Measurements from ENCODE around the gene CCDC86.
"Not testable (repeated sequence)": the region's sequence is repeated elsewhere in the genome, so short reads cannot be mapped to it uniquely, and the experiment has no call there.

Gene CCDC86, protein sequence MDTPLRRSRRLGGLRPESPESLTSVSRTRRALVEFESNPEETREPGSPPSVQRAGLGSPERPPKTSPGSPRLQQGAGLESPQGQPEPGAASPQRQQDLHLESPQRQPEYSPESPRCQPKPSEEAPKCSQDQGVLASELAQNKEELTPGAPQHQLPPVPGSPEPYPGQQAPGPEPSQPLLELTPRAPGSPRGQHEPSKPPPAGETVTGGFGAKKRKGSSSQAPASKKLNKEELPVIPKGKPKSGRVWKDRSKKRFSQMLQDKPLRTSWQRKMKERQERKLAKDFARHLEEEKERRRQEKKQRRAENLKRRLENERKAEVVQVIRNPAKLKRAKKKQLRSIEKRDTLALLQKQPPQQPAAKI

GRCh38 chr11:60841797-60842667 is at the start of gene CCDC86:
CCDC86 (plus strand) TSS chr11:60842113; CDS start chr11:60842125, 12 bp downstream.
- DNase-seq = peak; percentile 92

DNA sequence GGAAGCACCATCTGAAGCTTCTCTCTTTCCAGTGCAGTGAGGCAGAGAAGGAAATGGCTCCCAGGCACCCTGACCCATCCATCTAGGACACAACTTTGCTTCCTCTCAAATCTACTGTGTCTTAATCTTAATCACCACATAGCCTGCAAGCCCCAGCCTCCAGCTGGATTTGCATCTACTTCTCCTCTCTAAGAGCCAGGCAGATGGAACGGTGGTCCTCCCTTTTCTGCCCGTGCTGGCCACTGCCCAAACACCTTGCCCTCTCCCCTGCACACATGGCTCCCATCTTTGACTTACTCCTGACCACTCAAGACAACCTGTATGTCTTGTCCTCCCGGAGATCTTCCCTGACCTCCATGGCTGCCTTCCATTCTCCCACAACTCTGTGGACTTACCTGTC is 49.4 kb upstream of the CCDC86 start:
- DNase-seq = no peak

DNA sequence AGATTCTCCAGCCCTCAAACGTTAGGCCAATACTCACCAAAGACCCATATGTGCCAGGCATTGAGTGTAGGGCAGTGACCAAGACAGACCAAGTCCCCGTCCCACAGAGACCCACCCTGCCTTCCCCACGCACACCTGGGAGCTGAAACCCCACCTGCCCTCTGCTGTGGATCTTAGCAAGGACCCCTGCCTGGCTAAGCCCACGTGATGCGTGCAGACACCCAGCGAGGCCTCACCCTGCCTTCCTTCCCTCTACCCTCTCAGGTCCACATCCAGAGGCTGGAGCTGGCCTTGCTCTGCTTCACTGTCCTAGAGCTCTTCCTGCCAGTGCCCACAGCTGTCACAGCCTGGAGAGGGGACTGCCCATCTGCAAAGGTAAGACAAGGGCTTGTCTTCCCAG is 46.6 kb upstream of the CCDC86 start:
- no peak for DNase-seq

DNA sequence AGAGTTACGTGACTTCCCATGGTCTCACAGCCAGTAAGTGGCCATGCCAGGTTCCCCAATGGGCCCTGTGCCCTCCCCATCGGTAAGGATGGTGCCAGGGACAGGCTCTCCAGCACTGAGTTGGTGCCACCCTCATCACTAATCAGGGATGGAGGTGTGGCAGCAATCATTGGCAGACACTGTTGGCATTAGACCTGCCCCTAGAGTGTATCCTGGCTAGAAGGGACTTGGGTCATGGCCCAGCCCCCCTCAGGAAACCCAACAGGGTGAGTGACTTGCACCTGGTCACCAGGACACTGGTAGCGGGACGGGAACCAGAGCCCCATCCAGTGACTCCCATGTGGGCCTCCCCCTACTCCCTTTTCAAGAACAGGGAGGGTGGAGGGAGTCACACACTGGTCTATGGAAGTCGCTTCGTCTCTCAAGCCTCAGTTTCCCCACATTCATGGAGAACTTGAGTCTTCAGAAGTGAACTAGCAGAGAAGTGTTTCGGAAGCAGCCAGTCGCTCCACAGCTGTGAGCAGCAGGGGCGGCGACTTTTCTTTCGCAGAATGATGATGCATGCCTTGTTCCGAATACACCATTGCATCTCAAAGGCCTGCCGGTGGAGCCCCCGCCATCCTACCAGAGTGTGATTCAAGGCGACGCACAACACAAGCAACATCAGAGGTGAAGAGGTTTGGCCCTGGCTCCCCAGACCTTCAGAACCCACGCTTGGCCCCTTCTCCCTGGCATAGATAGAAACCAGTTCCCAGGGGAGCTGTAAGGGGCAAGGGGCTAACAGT is 43.9 kb upstream of the CCDC86 start:
- no peak for DNase-seq

DNA sequence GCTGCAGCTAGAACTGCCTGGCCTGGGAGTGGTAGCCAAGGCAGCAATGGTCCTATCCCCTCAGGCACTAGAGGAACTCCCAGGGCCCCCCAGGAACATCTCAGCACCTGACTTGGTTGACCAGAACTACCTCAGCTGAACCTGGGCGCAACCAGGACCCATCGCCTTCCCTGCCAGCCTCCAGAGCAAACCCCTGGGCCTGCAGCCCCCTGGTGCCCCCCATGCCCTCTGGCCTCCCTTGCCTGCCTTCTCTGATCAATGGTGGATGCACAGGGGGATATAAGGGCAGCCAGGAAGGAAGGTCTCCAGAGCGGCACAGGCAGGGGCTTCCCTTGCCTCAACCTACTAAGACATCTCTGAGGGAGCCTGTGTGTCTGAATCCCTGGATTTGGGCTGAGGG is 43.3 kb upstream of the CCDC86 start:
- DNase-seq = no peak

DNA sequence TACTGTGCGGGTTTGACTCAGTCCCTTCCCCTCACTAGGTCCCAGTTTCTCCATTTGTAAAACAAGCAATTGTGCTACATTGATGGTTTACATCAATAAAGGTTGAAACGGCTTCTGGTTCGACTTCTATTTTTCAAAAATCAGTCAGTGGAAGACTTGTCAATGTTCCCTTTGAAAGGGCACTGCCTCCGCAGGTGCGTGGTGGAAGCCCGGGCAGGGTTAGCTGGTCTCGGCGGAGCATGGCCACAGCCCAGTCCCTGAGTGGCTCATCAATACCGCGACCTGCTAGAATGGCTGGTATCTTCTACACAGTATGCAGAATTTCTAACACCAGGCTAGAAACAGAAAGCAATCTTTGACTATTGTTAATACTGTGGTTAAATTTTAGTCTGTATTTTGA is 40.7 kb upstream of the CCDC86 start:
- DNase-seq = no peak

GRCh38 chr11:60803273-60803936 is 38.5 kb upstream of the CCDC86 start:
- no peak for DNase-seq

DNA sequence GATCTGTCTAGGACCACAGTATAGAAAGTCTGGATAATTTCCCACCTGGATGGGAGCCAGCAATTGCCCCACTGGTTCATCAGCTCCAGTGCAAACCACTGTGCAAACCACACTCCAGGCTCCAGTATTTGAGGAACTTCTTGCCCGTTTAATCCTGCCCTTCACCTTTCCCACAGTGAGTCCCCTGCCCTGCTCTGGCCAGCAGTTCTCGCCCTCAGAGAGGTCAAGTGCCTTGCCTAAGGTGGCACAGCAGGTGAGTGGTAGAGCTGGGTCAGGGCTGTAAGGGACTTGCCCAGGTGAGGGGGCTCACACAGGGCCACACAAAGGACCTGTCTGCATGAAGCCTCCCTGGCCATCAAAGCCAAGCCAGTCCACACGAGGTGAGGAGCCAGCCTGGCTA is 32.7 kb upstream of the CCDC86 start:
- DNase-seq = no peak

DNA sequence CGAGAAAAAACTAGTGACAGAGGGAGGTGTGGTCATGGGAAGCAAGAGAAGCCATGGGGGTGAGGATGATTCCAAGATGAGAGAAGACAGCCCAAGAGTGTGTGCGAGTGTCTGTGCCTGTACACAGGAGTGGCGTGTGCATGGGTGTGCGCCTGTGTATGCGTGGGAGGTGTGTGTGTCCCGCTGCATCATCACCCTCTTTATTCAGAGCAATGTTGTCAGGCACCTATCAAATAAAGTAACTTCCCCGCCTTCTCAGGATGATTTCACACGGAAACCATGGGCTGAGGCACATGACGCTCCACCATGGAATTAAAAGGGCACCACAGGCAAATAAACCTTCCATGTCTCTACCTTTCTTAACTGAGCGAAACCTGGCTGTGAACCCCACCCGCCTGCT is 32.2 kb upstream of the CCDC86 start:
- no peak for DNase-seq

- no peak for DNase-seq
Observed at GRCh38 chr11:60810151-60810550, 31.8 kb upstream of the CCDC86 start.

DNA sequence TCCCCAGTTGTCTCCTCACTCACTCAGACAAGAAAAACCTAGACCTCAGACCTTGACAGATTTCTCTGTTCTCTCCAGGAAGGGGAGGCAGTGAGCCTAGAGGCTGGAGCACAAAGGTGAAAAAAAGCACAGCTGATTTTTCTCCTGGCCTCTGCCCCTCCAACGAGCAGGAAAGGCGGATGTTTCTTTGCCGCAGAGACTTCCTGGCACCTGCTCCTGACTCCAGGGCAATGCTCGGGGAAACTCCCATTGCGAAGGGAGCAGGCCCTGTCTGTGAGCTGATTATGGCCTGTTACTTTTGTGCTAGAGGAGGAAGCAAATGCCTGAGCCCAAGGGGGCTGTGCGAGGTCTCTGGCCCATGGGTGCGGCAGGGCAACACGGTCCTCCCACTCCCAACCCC is 31.3 kb upstream of the CCDC86 start:
- DNase-seq = no peak

- peak; percentile 89 for DNase-seq
Observed at GRCh38 chr11:60813324-60813723, 28.6 kb upstream of the CCDC86 start.

DNA sequence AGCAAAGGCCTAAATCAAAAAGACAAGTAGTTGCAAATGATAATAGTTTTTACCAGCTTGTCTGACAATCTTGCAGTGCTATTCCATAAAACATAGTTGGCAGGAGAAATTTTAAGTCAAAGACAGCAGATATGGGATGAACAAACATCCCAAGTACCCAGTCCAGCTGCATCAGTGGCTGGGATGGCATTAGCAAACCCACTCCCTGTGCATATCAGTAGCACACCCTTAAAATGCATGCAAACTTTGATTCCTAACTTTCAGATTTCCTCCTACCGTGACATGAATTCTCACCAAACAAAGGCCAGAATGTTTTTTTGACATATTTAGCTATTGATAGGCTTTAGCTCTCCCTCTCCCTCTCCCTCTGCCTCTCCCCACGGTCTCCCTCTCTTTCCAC is 27.8 kb upstream of the CCDC86 start:
- no peak for DNase-seq

DNA sequence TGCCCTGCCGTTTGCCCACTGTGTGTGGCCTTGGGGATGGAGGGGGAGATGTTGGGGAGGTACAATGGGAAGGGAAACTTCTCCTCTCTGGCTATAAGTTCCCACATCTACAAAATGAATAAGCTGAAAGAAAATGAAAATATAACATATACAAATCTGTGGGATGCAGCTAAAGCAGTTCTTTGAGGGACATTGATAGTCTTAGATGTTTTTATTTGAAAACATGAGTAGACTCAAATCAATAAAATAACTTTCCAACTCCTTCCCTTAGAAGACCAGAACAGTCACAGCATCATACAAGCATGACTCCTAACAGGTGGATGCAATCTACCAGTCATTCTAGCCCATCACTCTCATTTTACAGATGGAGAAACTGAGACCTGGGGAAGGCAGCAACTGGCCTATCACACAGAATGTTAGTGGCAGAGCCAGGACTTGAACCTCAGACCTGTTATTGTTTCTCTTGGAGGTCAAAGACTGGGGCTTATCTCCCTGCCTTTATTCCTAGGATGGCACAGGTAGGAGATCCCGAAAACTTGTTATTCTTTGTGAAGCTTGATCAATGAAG is 25.2 kb upstream of the CCDC86 start:
- DNase-seq = no peak

DNA sequence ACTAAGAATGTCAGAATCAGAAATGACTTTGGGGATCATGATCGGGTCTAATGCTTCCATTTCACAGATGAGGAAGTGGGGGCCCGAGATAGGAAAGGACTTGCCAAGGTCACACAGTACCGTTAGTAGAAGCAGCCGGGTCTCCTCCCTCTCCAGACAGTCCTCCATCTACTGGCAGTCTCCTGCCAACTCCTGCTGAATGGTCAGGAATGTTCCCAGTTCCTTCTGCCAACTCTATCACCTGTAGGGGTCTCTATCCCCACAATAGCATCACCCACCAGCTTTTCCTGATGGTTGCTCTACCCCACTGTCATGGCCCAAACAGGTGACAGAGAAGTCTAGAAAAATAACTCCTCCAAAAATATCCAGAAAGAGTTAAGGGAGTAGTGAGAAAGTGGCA is 23.9 kb upstream of the CCDC86 start:
- no peak for DNase-seq

- DNase-seq = no peak
Observed at GRCh38 chr11:60821827-60822599, 19.9 kb upstream of the CCDC86 start.

- not testable (repeated sequence) for DNase-seq
Observed at GRCh38 chr11:60823745-60824306, 18.1 kb upstream of the CCDC86 start.

DNA sequence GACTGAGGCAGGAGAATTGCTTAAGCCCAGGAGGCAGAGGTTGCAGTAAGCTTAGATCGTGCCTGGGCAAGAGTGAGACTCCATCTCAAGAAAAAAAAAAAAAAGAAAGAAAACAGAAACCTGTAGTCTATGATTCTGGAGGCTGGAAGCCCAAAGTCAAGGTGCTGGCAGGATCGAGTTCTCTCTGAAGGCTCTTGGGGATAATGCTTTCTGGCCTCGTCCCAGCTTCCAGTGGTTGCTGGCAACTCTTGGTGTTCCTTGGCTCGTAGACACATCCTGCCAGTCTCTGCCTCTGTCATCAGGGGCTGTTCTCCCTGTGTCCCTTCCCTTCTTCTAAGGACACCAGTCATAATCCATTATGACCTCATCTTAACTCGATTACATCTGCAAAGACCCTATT is 16.8 kb upstream of the CCDC86 start:
- no peak for DNase-seq

DNA sequence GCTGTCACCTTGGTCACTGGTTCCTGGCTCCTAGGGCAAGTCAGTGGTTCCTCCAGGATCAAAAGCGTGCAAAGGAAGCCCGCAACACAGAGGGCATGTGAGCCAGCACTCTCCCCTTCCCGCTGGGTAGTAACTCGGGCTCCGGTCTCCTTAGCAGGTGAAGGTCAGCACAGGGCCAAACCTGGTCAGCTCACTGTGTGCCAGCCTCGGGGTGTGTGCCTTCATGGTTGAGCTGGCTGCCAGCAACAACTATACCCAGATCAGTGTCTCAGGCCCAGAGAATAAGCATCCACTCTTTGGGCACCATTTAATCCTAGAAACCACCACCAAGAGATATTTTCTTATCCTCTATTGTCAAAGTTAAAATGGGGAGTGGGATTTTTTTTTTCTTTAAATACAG is 16.1 kb upstream of the CCDC86 start:
- DNase-seq = no peak

DNA sequence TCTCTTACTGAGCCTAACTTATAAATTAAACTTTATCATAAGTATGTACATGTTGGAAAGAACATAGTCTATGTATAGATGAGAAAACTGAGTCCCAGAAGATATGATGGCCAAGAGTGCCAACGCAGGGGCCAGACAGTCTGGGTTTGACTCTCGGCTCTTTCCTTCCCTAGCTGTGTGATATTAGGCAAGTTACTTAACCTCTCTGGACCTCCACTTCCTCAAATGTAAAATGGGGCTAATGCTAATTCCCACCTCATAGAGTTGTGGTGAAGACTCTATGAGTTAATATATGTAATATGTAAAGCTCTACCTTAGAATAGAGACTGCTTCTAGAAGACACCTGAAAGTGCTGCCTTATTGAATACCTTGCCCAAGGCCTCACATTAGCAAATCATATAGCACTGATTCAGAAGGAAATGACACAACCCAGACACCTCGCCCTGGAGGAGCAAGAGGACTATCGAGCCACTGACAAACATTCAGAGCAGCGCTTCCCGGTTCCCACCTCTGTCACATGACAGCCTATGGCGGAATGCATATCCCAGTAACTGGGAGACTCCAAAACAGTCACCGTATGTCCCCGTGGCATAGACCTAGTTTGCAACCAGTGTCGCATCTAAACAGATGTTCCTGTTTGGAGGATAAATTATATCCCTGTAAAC is 11.3 kb upstream of the CCDC86 start:
- no peak for DNase-seq

- DNase-seq = peak; percentile 50
Observed at GRCh38 chr11:60831143-60831500, 10.8 kb upstream of the CCDC86 start.

All from MV-4-11 (cell line).